Measurements from ENCODE around the gene AMACR.
"Not testable (repeated sequence)": the region's sequence is repeated elsewhere in the genome, so short reads cannot be mapped to it uniquely, and the experiment has no call there.

The AMACR gene

DNA sequence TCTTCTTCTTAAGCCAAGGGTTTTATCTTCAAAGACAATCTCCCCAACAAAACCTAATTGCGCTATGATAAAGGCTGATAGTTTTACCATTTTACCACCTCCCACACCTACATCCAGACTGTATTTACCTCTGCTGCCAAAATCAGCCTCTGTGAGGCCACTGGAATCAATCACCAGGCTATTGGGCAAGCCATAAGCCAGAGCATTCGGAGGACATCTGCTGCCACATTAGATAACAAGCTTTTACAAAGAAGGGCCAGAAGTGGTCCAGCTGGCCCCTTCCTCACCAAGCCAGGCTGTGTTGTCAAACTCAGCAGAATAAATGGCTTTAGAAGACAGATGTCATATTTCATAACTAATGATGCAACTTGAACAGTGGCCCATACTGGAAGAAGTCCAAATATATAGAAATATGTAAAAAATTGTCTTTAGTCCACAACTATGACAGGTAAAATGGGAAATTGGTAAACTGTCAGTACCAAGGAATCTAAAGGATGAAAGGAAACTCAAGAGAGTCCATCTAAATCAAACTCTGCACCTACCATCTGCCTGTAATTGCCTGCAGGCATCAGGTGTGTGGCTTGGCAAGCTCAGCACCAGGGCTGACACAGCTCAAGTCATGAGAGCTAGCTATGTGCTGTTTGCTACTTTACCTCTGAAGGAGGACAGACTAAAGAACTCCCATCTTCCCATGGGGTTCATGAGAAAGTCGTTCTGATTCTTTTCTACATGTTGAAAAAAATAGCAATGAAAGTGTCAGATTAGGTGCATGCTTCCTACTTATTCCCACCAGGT, 39.4 kb downstream of the AMACR start:
- no peak for DNase-seq (ENCODE audit: low spot score)

DNA sequence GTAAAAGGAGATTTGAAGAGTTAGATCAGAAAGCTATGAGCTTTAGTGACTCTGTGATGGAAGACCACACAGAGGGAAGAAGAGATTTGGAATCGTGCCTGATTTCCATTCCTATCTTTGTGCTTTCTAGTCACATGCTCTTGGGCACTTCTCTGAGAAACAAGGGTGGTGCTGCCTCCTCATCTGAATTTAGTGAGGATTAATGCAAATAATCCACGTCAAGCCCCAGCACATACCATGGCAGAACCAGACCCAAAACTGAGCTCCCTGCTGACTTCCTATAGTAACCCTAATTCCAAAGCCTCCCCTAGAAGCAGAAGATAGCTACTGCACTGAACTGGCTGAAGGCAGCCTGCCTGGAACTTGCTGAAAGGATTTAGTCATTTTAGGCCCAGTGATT, 41.0 kb downstream of the AMACR start:
- no peak for DNase-seq (ENCODE audit: low spot score)

DNA sequence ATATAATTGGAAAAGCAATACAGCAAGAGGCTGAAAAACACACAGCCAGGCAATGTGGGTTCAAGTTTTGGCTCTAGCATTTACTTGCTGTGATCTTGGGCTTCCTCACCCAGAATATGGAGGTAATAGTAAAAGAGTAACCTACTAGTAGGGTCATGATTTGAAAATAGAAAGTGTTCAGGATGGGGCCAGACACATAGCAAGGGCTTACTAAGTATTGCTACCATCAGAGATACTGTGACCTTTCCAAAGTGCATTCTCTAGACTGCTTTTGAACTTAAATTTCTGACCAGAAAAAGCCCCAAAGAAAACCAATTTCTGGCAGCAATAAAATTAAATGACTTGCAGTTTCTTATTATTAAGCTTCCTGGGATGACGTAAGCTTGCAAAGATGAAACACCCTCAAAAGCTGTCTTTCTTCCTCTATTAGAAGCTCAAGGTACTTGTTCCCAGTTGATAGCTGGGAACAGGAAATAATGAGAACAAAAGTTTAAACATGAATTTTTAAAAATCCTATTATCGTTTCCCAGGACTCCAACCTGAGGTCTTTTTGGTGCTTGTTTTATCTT, 43.6 kb downstream of the AMACR start:
- DNase-seq (ENCODE audit: low spot score) = no peak

DNA sequence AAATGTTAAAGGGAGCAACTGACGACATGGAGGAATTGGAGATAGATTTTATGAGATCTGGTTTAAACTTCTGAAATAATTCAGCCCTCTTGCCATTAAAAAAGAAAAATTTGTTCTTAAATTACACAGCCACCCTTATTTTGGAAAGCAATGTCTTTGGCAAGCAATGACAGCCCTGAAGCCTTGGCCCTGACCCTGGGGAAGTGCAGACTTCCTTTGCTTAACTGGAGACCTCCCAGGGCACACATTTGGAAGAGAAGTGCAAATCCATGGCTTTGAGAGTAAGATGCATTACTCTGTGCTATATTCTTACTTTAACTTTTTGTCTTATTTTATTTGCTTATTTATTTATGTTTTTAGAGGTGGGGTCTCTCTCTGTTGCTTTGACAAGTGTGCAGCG, 49.7 kb downstream of the AMACR start:
- DNase-seq (ENCODE audit: low spot score) = no peak

DNA sequence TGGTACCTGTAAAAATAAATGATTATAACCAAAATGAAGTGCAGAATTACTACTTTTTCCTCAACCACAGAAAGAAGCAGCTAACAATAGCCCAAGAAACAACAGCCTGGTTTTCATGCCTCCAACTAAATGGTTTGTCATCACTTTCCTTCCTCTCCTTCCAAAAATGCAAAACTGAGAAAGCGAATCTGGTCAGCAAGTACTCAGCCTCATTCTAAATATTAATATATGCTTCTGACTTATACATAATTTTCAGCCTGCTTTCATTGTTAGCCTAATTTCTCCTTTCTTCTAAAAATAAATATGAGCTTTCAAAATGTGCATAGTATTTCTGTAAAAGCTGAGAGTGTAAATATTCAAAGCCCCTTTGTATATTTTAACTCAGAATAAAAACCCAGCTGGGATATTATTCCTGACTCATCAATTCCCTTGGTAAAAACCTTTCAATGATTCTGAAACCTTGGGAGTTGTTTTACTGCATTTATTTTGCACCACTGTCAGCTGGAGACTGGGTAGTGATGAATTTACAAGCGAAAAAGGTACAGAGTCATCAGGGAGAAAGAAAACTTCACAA, 50.2 kb downstream of the AMACR start:
- no peak for DNase-seq (ENCODE audit: low spot score)

DNA sequence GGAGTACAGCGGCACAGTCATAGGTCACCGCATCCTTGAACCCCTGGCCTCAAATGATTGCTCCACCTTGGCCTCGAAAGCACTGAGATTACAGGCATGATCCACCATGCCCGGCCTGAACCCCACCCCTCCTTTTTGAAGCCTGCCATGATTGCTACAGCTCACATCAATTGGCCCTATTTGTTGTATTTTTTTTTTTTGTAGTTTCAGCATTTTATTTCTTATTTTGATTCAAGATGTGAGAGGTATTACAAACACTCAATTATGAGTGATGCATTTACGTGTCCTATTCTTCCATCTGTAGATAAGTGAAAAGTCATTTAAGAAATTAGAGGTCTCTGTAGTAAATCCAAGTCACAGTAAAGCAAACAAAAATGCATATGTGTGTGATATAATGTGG, 55.7 kb downstream of the AMACR start:
- DNase-seq (ENCODE audit: low spot score) = not testable (repeated sequence)

DNA sequence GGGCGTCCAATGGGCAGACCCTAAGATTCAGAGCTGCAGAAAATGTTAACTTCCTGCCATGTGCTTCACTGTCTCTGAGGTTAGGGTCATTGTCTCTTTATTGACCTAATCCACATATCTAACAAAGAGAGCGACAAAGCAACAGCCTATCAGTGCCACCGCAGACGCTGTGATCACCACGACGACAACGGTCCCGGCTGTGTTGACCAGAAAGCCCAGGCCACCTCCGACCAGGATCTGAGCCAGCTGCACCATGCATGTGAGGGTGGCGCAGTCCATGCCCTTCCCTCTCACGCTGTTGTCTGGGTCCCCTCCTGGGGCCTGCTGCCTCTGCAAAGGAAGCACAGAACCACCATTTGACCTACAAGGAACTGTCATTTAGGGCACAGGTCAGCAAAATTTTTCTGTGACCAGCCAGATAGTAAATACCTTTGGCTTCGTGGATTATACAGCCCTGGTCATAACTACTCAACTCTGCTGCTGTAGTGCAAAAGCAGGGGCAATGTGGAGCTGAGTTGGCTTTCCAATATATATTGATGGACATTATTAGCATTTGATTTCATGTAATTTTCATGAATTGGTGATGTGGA, 63.2 kb downstream of the AMACR start:
- DNase-seq (ENCODE audit: low spot score) = no peak

DNA sequence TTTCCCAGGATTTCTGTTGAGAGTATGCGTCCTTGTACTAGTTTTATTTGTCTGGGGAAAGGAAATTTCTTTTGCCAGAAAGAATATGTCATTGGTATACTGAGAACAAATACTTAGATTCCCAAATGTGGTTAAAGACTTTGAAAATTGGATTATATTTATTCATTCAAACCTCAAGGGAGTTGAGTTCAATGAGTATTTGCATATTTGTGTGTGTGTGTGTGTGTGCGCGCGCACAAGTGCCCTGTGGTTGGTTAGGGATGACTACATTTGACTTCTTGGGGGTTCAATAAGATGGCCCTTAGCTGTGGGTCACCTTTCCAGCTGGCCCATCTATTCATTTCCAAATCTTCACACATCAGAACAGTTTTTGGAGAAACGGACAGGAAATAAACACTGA, 66.8 kb downstream of the AMACR start:
- no peak for DNase-seq (ENCODE audit: low spot score)

DNA sequence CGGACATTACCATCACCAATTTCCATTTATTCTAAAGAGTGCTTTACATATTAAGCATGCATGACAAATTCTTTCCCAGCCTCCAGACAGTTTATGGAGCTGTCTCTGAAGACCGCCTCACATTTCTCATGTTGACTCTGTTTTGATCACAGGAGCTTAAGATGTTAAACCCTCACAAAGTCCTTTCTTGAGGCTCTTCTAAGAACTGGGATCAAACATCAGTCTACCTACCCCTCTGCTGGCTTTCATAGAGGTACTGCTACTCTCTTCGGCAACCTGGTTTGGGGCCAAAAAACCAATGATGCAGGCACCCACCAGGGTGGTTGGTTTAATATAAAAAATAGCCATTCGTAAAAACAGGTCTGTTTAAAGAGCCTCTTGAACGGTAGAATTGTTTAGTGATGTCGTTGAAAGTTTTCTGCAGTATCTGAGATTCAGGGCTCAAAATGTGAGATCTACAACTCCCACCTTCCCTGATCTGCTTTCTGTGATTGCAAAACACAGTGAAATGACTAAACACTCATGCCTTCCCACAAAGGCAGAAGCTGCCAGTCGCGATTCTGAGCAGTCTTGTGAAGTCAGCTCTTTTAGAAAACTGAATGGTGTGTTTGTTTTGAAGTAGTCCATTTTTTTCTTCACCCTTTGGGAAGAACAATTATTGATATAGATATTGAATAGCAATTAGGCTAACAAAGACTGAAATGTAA, 68.1 kb downstream of the AMACR start:
- no peak for DNase-seq (ENCODE audit: low spot score)

DNA sequence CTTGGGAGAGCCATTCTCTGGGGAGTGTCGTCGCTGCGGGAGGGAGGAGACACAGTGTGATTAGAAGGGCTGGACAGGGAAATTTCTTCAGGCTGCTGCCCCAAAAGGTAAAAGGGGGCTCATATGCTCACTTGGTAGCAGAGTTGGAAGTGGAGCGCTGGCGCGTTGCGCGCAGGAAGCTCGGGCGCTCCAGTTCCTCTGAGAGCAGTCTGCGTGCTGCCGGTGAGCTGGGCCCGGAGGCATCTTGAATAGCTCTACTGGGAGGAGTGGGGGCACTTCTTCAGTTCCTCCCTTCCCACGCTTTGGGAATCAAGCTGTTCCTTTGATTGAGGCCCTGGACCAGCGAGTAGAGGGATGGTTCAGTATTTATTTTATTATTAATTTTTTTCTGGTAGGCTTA, 69.0 kb downstream of the AMACR start:
- DNase-seq (ENCODE audit: low spot score) = no peak

DNA sequence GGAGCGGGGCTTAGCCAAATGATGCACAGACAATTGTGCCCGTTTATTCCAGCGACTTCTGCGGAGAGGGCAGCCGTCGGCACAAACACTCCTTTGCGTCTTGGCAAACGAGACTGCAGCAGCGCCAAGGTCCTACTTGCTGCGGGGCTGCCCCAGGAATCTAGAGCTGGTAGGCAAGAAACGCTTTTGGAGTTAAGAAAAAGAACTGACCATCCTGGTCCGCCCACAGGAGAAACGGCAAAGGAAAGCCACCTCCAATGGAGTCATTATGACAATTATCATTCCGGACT, 69.4 kb downstream of the AMACR start:
- DNase-seq (ENCODE audit: low spot score) = no peak

DNA sequence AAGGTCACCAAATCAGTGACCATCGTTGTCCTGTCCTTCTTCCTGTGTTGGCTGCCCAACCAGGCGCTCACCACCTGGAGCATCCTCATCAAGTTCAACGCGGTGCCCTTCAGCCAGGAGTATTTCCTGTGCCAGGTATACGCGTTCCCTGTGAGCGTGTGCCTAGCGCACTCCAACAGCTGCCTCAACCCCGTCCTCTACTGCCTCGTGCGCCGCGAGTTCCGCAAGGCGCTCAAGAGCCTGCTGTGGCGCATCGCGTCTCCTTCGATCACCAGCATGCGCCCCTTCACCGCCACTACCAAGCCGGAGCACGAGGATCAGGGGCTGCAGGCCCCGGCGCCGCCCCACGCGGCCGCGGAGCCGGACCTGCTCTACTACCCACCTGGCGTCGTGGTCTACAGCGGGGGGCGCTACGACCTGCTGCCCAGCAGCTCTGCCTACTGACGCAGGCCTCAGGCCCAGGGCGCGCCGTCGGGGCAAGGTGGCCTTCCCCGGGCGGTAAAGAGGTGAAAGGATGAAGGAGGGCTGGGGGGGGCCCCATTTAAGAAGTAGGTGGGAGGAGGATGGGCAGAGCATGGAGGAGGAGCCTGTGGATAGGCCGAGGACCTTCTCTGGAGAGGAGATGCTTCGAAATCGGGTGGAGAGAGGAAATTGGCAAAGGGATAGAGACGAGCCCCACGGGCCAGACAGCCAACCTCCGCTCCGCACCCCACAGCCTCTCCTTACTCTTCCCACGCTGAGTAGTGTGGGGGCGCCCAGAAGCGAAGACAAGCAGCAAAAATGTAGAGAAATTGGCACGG, 69.9 kb downstream of the AMACR start:
- DNase-seq (ENCODE audit: low spot score) = no peak

DNA sequence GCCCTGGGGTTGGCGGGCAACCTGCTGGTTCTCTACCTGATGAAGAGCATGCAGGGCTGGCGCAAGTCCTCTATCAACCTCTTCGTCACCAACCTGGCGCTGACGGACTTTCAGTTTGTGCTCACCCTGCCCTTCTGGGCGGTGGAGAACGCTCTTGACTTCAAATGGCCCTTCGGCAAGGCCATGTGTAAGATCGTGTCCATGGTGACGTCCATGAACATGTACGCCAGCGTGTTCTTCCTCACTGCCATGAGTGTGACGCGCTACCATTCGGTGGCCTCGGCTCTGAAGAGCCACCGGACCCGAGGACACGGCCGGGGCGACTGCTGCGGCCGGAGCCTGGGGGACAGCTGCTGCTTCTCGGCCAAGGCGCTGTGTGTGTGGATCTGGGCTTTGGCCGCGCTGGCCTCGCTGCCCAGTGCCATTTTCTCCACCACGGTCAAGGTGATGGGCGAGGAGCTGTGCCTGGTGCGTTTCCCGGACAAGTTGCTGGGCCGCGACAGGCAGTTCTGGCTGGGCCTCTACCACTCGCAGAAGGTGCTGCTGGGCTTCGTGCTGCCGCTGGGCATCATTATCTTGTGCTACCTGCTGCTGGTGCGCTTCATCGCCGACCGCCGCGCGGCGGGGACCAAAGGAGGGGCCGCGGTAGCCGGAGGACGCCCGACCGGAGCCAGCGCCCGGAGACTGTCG, 70.7 kb downstream of the AMACR start:
- no peak for DNase-seq (ENCODE audit: low spot score)

DNA sequence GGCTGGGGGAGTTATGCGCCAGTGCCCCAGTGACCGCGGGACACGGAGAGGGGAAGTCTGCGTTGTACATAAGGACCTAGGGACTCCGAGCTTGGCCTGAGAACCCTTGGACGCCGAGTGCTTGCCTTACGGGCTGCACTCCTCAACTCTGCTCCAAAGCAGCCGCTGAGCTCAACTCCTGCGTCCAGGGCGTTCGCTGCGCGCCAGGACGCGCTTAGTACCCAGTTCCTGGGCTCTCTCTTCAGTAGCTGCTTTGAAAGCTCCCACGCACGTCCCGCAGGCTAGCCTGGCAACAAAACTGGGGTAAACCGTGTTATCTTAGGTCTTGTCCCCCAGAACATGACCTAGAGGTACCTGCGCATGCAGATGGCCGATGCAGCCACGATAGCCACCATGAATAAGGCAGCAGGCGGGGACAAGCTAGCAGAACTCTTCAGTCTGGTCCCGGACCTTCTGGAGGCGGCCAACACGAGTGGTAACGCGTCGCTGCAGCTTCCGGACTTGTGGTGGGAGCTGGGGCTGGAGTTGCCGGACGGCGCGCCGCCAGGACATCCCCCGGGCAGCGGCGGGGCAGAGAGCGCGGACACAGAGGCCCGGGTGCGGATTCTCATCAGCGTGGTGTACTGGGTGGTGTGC, 71.4 kb downstream of the AMACR start, which contains the start of gene RXFP3:
Gene RXFP3 (plus strand): TSS at position 6 of the 636 bp plus-strand sequence. CDS start 355 bp downstream, at position 361.
- DNase-seq (ENCODE audit: low spot score) = no peak

Data from AG08395 (cell line).